Measurements from ENCODE around the gene RNF26.

The RNF26 gene

GRCh38 chr11:119334174-119334930 is at the start of gene RNF26:
RNF26 (plus strand) TSS chr11:119334527; CDS start chr11:119335123, 596 bp downstream.
- DNase-seq, result peak; percentile 99

- DNase-seq, result no peak
Observed at GRCh38 chr11:119285431-119285830, 48.9 kb upstream of the RNF26 start.

- no peak for DNase-seq
Observed at GRCh38 chr11:119288219-119288618, 46.1 kb upstream of the RNF26 start.

- no peak for DNase-seq
Observed at GRCh38 chr11:119290894-119291497, 43.3 kb upstream of the RNF26 start.

GRCh38 chr11:119293461-119293860 is 40.9 kb upstream of the RNF26 start:
- DNase-seq, result no peak

GRCh38 chr11:119295178-119295577 is 39.1 kb upstream of the RNF26 start:
- DNase-seq, result no peak

- DNase-seq, result no peak
Observed at GRCh38 chr11:119297938-119298337, 36.4 kb upstream of the RNF26 start.

GRCh38 chr11:119298726-119299125 is 35.6 kb upstream of the RNF26 start:
- no peak for DNase-seq

- DNase-seq, result no peak
Observed at GRCh38 chr11:119299416-119299815, 34.9 kb upstream of the RNF26 start.

- DNase-seq, result no peak
Observed at GRCh38 chr11:119300198-119300964, 33.9 kb upstream of the RNF26 start.

- no peak for DNase-seq
Observed at GRCh38 chr11:119303227-119303718, 31.1 kb upstream of the RNF26 start.

GRCh38 chr11:119305556-119306372 is 28.6 kb upstream of the RNF26 start:
- DNase-seq, result no peak

- no peak for DNase-seq
Observed at GRCh38 chr11:119306373-119306890, 27.9 kb upstream of the RNF26 start.

GRCh38 chr11:119307219-119307618 is 27.1 kb upstream of the RNF26 start:
- no peak for DNase-seq

GRCh38 chr11:119307974-119308373 is 26.4 kb upstream of the RNF26 start:
- DNase-seq, result no peak

GRCh38 chr11:119309411-119309810 is 24.9 kb upstream of the RNF26 start:
- no peak for DNase-seq

GRCh38 chr11:119309953-119310681 is 24.2 kb upstream of the RNF26 start:
- DNase-seq, result no peak

GRCh38 chr11:119310682-119311052 is 23.7 kb upstream of the RNF26 start:
- no peak for DNase-seq

GRCh38 chr11:119314726-119315125 is 19.6 kb upstream of the RNF26 start:
- no peak for DNase-seq

- peak; percentile 75 for DNase-seq
Observed at GRCh38 chr11:119315131-119316015, 19.0 kb upstream of the RNF26 start.

Measured in eye (tissue), 1 donor.